ENCODE data around the gene SPECC1L.
"Not testable (repeated sequence)": the region's sequence is repeated elsewhere in the genome, so short reads cannot be mapped to it uniquely, and the experiment has no call there.

GRCh38 chr22:24266495-24266894 lies 4.1 kb upstream of the SPECC1L start:
- not testable (repeated sequence) for TF ChIP-seq POLR2A, CTCF (IDR thresholded peaks at IDR 0.05)
